ENCODE results near the gene SYTL1. TPM values are rescaled to one million over a fixed set of nuclear protein-coding genes. Genes with fewer than 3 reads are reported as not detected.

SYTL1 gene
- total and polyA plus RNA-seq, 4 donors = 10.5 to 58.0 (median 34.6) TPM

DNA sequence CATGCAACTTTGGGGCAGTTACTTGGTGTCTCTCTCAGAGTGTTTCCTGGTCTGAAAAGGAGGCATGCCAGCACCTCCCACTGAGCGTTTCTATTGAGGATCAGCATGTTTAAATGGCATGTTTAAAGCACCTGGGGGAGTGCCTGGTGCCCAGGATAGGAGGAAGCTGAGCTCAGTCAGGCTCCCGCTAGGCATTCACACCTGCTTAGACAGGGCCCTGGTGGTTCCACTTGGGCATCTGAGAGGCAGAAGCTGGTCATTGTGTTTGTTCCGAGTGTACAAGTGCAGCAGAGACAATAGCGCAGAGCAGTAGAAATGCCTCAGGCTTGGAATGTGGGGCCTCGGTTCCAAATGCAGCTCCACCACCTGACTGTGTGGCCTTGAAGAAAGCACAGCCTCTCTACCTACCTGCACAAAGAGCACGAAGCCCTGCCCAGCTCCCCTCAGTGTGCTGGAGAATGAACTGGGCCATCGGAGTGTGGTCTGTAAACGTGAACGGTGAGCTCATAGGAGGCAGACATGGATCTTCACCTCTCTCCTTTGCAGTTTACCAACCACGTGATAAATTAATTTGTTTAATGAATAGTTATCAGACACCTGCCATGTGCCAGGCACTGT lies 40.1 kb upstream of the SYTL1 start:
- Histone ChIP-seq H3K36me3 (ENCODE audit: control insufficient read depth in 4 of 4, insufficient read depth in 4 of 4, low read length in 4 of 4) (peaks cover under 1 to 57% (median 27%) of the 10 kb centered on the region in 4 donors), H3K4me3 (no peak overlapping the region), H3K9ac (ENCODE audit: insufficient read depth in 1 of 2, low read length in 2 of 2) (no peak overlapping the region), H3K27ac (ENCODE audit: low read depth in 1 of 2, low read length in 1 of 2) (no peak overlapping the region), H3K9me3 (ENCODE audit: control insufficient read depth in 4 of 4, insufficient read depth in 3 of 4, low read length in 3 of 4) (no peaks in the 10 kb centered on the region), H3K4me1 (ENCODE audit: control insufficient read depth in 5 of 5, insufficient read depth in 5 of 5, low read length in 5 of 5) (peaks cover 4 to 42% (median 13%) of the 10 kb centered on the region in 5 donors), H3K27me3 (ENCODE audit: control insufficient read depth in 3 of 3, insufficient read depth in 3 of 3, low read length in 2 of 3) (no peaks in the 10 kb centered on the region)
- WGBS, 2 donors = 89 to 93% methylated on average over 10 of the region's 10 CpGs
- ATAC-seq (ENCODE audit: insufficient read depth, low FRiP score) (no peak), DNase-seq (no peak)
- TF ChIP-seq, protein P1, sequence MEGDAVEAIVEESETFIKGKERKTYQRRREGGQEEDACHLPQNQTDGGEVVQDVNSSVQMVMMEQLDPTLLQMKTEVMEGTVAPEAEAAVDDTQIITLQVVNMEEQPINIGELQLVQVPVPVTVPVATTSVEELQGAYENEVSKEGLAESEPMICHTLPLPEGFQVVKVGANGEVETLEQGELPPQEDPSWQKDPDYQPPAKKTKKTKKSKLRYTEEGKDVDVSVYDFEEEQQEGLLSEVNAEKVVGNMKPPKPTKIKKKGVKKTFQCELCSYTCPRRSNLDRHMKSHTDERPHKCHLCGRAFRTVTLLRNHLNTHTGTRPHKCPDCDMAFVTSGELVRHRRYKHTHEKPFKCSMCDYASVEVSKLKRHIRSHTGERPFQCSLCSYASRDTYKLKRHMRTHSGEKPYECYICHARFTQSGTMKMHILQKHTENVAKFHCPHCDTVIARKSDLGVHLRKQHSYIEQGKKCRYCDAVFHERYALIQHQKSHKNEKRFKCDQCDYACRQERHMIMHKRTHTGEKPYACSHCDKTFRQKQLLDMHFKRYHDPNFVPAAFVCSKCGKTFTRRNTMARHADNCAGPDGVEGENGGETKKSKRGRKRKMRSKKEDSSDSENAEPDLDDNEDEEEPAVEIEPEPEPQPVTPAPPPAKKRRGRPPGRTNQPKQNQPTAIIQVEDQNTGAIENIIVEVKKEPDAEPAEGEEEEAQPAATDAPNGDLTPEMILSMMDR (IDR thresholded peaks at IDR 0.05; ENCODE audit: control extremely low read depth, extremely low read depth) = no peak

DNA sequence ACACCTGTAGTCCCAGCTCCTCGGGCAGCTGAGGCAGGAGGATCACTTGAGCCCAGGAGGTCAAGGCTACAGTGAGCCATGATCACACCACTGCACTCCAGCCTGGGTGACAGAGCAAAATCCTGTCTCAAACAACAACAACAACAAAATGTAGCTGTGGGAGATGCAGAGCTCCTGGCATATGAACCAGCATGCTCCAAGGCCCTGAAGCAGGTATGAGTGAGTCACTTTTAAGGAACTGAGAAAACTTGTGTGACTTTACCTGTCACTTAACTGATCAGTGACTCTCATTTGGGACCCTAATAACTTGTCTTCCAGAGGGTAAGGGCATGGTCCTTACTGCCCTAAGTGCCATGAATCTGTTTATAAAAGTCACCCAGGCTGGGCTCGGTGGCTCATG lies 39.2 kb upstream of the SYTL1 start:
- ATAC-seq (ENCODE audit: insufficient read depth, low FRiP score) (no peak), DNase-seq (no peak)
- Histone ChIP-seq H3K36me3 (ENCODE audit: control insufficient read depth in 4 of 4, insufficient read depth in 4 of 4, low read length in 4 of 4) (peaks cover 3 to 53% (median 22%) of the 10 kb centered on the region in 4 donors), H3K9me3 (ENCODE audit: control insufficient read depth in 4 of 4, insufficient read depth in 3 of 4, low read length in 3 of 4) (no peaks in the 10 kb centered on the region), H3K27ac (ENCODE audit: low read depth in 1 of 2, low read length in 1 of 2) (no peak overlapping the region), H3K4me1 (ENCODE audit: control insufficient read depth in 5 of 5, insufficient read depth in 5 of 5, low read length in 5 of 5) (peaks cover 4 to 41% (median 13%) of the 10 kb centered on the region in 5 donors), H3K9ac (ENCODE audit: insufficient read depth in 1 of 2, low read length in 2 of 2) (no peak overlapping the region), H3K27me3 (ENCODE audit: control insufficient read depth in 3 of 3, insufficient read depth in 3 of 3, low read length in 2 of 3) (no peaks in the 10 kb centered on the region), H3K4me3 (no peak overlapping the region)
- TF ChIP-seq, protein P1 (IDR thresholded peaks at IDR 0.05; ENCODE audit: control extremely low read depth, extremely low read depth) = no peak
- WGBS, 2 donors = 94 to 100% methylated on average over 2 of the region's 2 CpGs

DNA sequence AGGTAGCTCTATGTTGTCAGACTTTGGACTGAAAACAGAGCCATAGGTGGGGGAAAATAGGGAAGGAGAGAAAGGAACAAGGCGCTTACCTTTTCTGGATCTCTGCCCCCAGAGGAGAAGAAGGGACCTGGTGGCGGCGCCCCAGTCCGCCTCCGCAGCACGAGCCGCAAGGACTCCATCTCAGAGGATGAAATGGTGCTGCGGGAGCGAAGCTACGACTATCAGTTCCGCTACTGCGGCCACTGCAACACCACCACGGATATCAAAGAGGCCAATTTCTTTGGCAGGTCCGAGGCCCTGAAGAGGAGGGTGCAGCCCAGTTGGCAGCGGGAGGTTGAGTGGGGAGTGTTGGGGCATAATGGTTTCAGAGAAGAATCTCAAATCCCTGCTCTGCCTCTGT lies 38.3 kb upstream of the SYTL1 start:
- Histone ChIP-seq H3K9me3 (ENCODE audit: control insufficient read depth in 4 of 4, insufficient read depth in 3 of 4, low read length in 3 of 4) (no peaks in the 10 kb centered on the region), H3K4me3 (no peak overlapping the region), H3K27me3 (ENCODE audit: control insufficient read depth in 3 of 3, insufficient read depth in 3 of 3, low read length in 2 of 3) (no peaks in the 10 kb centered on the region), H3K4me1 (ENCODE audit: control insufficient read depth in 5 of 5, insufficient read depth in 5 of 5, low read length in 5 of 5) (peaks cover 4 to 32% (median 8%) of the 10 kb centered on the region in 5 donors), H3K9ac (ENCODE audit: insufficient read depth in 1 of 2, low read length in 2 of 2) (no peak overlapping the region), H3K27ac (ENCODE audit: low read depth in 1 of 2, low read length in 1 of 2) (no peak overlapping the region), H3K36me3 (ENCODE audit: control insufficient read depth in 4 of 4, insufficient read depth in 4 of 4, low read length in 4 of 4) (peaks cover 0 to 45% (median 16%) of the 10 kb centered on the region in 4 donors)
- TF ChIP-seq, protein P1 (IDR thresholded peaks at IDR 0.05; ENCODE audit: control extremely low read depth, extremely low read depth) = no peak
- no peak for DNase-seq
- WGBS, 2 donors = 94 to 95% methylated on average over 15 of the region's 15 CpGs
- ATAC-seq (ENCODE audit: insufficient read depth, low FRiP score) = no peak

DNA sequence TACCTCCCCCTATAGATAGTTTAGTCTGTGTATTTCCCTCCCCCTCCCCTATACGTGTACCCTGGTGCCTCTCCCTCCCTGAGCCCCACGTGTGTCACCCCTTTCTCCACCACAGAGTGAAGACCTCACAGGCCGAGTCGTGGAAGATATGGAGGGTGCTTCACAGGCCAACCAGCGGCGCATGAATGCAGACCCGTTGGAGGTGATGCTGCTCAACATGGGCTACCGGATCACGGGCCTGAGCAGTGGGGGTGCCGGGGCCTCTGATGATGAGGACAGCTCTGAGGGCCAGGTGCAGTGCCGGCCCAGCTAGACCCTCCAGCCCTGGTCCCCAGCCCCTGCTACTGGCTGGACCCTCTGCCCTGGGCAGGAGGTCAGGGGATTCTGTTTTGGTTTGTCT lies 35.8 kb upstream of the SYTL1 start:
- Histone ChIP-seq H3K4me3 (no peak overlapping the region), H3K36me3 (ENCODE audit: control insufficient read depth in 4 of 4, insufficient read depth in 4 of 4, low read length in 4 of 4) (peaks cover 0 to 32% (median 16%) of the 10 kb centered on the region in 4 donors), H3K27me3 (ENCODE audit: control insufficient read depth in 3 of 3, insufficient read depth in 3 of 3, low read length in 2 of 3) (no peaks in the 10 kb centered on the region), H3K9me3 (ENCODE audit: control insufficient read depth in 4 of 4, insufficient read depth in 3 of 4, low read length in 3 of 4) (no peaks in the 10 kb centered on the region), H3K9ac (ENCODE audit: insufficient read depth in 1 of 2, low read length in 2 of 2) (no peak overlapping the region), H3K27ac (ENCODE audit: low read depth in 1 of 2, low read length in 1 of 2) (no peak overlapping the region), H3K4me1 (ENCODE audit: control insufficient read depth in 5 of 5, insufficient read depth in 5 of 5, low read length in 5 of 5) (peaks cover 0 to 6% (median 0%) of the 10 kb centered on the region in 5 donors)
- TF ChIP-seq, protein P1 (IDR thresholded peaks at IDR 0.05; ENCODE audit: control extremely low read depth, extremely low read depth) = no peak
- no peak for DNase-seq
- 91 to 95% methylated on average over 11 of the region's 11 CpGs for WGBS, 2 donors
- ATAC-seq (ENCODE audit: insufficient read depth, low FRiP score) = no peak
